Prostate gland (tissue), 2 donors: ENCODE results near the gene SCRG1.

Experiments
- CTCF ChIP-seq, 4 experiments: fragments of 200-600 bp in 2 of 4; fragments of 450-650 bp in 2 of 4; sonication (generic) in 2 of 4; IDR thresholded peaks; 1 replicate in 3 of 4; 2 replicates in 1 of 4; pipeline ENCODE4 v1.5.1; 2016 to 2019; ENCODE audit warnings: antibody characterized with exemption in 4 of 4, mild to moderate bottlenecking in 2 of 4, moderate library complexity in 2 of 4
- POLR2AphosphoS5 ChIP-seq: sonication (generic); formaldehyde crosslinking; IDR thresholded peaks from one replicate; pipeline ENCODE4 v1.6.1; 2017; ENCODE audit warnings: antibody characterized with exemption

- no peak for TF ChIP-seq CTCF (IDR thresholded peaks at IDR 0.05)
- no peak for TF ChIP-seq POLR2AphosphoS5
Measured at GRCh38 chr4:173346074-173346473, 52.8 kb downstream of the SCRG1 start.
